GM15510 (cell line): Measurements from ENCODE around the gene PTH1R.

Experiments
- POLR2A ChIP-seq: IDR thresholded peaks from 3 replicates; pipeline ENCODE4 v1.6.1; 2011; ENCODE audit warnings: borderline replicate concordance; ENCODE audit not compliant: insufficient read length; ENCODE audit errors: extremely low read depth

PTH1R gene

DNA sequence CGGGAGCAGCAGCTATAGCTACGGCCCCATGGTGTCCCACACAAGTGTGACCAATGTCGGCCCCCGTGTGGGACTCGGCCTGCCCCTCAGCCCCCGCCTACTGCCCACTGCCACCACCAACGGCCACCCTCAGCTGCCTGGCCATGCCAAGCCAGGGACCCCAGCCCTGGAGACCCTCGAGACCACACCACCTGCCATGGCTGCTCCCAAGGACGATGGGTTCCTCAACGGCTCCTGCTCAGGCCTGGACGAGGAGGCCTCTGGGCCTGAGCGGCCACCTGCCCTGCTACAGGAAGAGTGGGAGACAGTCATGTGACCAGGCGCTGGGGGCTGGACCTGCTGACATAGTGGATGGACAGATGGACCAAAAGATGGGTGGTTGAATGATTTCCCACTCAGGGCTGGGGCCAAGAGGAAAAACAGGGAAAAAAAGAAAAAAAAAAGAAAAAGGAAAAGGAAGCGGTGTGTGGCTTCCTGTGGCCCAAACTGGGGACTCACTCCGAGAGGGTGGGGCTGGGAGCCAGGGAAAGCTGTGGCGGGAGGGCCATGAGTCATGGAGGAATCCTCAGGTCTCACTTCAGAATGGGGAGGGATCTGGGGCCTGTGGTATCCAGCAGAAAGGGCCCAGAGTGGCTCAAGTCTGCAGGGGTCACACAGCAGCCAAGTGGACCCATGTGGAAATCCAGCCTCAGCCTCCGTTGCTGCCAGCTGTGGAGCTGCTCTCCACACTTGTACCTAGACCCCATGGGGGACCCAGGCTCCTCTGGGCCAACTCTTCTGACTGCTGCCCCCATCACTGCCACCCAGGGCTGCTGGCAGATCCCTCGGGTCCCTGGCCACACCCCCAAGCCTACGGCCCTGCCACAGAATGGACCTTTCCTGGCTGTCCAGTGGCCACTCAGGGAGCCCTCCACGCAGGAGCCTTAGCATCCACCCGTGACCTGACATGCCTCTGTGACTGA, 26.1 kb downstream of the PTH1R start:
- TF ChIP-seq POLR2A = no peak

DNA sequence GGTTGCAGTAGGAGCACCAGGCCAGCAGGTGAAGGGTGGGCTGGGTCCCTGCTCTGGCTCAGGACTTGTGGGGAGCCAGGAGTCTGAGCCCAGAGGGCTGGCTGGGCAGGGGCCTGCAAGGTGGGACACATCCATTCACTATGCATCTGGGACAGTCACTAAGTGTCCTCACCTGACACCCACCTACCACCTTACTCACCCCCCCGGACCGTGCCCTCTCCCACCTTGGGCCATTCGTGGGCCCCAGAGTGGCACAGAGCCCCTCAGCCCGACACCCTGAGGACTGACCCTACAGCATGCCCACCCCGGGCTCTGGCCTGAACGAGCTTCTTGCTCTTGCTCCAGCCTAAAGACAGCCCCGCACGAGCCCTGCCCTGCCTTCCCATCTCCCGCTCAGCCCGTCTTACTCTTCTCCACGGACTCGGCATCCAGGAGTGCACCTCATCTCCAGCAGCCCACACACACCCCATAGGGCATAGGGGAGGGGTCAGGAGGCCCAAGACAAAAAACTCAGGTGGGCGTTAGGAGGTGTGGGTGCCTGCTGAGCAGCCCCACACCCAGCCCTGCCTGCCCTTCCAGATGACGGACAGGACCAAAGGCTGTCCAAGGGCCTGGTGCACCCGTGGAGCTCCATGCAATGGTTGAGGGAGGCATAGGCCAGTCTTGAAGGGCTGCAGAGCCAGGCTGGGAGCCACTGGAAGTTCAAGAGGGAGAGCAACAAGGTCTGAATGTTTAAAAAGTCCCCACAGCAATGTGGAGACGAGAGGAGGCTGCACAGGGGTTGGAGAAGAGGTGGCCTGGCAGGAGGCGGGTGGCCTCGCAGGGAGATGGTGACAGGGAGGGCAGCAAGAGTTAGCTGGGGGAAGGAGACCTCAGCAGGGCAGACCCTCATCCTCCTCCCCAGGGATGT, 27.0 kb downstream of the PTH1R start:
- TF ChIP-seq POLR2A = no peak

GRCh38 chr3:46905213-46905560, 27.7 kb downstream of the PTH1R start:
- TF ChIP-seq POLR2A = no peak

GRCh38 chr3:46905661-46906451, 28.3 kb downstream of the PTH1R start:
- no peak for TF ChIP-seq POLR2A

DNA sequence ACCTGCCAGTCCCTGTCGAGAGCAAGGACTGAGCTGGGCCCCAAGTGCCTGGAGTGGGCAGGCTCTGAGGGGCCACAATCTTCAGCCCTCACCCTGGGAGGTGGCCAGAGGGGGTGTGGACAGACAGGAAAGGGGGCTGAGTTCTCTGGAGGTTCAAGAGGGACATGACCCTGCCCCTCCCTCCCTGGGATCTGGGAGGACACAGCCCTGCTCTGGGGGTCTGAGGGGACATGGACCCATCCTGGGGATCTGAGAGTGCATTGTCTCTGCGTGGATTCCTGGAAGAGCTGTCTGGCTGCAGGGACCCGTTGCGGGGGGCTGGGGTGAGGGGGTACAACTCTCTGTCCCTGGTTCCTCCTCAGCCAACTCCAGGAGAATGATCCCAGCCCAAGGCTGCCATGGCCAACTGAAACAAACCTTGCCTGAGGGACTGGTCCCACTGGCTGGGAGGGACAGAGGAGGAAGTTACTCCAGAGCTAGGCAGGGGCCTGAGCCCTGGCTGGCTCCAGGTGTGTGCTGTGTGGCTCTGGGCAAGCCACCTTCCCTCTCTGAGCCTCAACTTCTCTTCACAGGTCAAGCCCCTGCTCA, 29.0 kb downstream of the PTH1R start:
- no peak for TF ChIP-seq POLR2A

- no peak for TF ChIP-seq POLR2A
Observed at GRCh38 chr3:46907271-46907670, 29.8 kb downstream of the PTH1R start.

GRCh38 chr3:46907960-46908293, 30.4 kb downstream of the PTH1R start:
- no peak for TF ChIP-seq POLR2A

- no peak for TF ChIP-seq POLR2A
Observed at GRCh38 chr3:46908294-46908985, 30.9 kb downstream of the PTH1R start.

DNA sequence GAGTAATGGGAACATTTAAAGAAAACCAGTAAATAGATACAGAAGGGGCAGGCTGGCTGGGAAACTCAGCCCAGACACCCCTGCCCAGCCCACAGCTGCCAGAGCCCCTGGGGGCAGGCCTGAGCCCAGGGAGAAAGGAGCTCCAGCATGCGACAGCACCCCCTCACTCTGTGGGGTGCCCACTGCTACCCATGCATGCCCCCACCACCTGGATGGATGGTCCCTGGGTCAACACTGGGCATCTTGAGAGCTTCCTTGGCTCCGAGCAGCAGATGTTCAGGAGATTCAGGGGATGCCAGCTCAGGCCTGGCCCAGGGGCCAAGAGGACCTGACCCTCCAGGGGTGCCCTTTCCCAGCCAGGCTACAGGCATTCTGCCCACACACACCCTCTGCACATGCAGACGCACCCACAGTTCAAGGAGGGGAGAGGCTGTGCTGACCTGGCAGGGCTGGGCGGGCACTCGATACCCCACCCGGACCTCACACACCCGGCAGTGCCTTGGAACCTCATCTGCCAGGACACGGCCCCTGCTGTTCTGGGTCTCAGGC, 31.5 kb downstream of the PTH1R start:
- TF ChIP-seq POLR2A = no peak

DNA sequence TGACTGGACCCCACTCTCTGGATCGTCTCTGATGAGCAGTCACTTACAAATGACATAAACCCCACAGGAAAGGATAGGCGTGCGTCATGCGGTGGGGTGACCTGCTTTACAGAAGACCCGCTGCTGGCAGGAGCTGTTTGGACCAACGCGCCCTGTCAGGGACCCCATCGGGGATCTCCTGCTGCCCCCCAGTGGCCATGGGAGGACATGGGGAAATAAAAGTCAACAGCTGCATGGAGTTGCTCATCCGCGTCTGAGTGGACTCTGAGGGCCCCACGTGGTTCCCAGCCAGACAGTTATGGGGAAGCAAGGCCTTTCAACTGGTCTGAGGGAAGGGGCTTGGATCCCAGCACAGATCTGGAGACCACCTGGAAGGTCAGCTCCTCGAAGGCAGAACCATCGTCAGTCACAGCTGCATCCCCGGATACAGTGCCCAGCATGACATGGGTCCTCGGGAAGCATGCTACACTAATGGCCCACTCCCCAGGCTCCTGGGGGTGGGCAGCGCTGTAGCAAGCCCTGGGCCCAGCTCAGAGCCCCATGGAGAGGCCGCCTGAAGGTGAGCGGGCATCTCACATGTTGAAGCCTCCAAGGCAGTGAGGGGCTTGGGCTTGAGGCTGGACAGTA, 32.1 kb downstream of the PTH1R start:
- TF ChIP-seq POLR2A = no peak

- no peak for TF ChIP-seq POLR2A
Observed at GRCh38 chr3:46910166-46910760, 32.7 kb downstream of the PTH1R start.

DNA sequence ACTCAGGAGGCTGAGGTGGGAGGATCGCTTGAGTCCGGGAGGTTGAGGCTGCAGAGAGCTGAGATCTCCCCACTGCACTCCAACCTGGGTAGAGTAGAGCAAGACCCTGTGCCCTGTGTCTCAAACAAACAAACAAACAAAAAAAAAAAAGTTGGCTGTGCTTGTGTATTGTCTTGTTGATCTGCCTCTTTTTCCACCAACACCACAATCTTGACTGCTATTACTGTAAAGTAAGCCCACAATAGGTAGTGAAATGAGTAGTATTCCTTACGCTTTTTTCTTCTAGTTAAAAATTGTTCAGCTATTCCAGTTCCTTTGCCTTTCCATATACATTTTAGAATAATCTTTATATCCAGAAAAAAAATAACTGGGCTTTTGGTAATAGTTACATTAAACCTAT, 35.5 kb downstream of the PTH1R start:
- TF ChIP-seq POLR2A = no peak

GRCh38 chr3:46913644-46914043, 36.1 kb downstream of the PTH1R start:
- no peak for TF ChIP-seq POLR2A
